Dedifferentiated amniotic fluid mesenchymal stem cell (primary cell): ENCODE results near the gene RTN4.

Experiments
- DNase-seq: peaks from one replicate; pipeline ENCODE4 v3.0.0-alpha.2; 2016; ENCODE audit errors: extremely low spot score

RTN4 gene

DNA sequence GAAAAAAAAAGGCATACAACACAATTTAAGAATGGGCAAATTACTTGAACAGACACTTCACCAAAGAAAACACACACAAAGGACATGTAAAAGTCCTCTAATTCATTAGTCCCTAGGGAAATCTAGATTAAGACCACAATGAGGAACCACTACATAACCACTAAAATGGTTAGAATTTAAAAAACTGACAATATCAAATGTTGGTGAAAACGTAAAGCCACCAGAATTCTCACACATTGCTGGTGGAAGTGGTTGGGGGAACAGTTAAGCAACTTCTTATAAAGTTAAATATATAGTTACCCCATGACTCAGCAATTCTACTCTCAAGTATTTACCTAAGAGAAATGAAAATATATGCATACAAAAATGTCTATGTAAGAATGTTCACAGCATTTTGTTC, 11.8 kb downstream of the RTN4 start:
- DNase-seq, result no peak

DNA sequence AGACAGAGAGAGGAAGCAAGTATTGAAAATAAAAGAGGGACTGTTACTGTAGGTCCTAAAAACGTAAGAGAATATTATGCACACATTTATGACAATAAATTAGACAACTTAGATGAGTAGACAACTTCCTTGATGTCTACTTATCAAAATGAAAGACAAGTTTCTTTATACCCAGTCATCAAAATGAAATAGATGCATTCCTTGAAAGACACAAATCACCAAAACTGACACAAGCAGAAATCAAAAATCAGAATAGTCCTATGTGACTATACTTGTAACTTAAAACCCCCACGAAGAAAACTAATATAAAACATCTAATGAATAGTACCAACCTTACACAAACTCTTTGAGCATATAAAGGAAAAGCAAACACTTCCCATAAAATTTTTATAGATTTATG, 14.5 kb downstream of the RTN4 start:
- no peak for DNase-seq

- no peak for DNase-seq
These were observed 16.3 kb downstream of the RTN4 start for GRCh38 chr2:55033921-55034320.

- no peak for DNase-seq
These were observed 17.0 kb downstream of the RTN4 start for GRCh38 chr2:55033076-55033742.

DNA sequence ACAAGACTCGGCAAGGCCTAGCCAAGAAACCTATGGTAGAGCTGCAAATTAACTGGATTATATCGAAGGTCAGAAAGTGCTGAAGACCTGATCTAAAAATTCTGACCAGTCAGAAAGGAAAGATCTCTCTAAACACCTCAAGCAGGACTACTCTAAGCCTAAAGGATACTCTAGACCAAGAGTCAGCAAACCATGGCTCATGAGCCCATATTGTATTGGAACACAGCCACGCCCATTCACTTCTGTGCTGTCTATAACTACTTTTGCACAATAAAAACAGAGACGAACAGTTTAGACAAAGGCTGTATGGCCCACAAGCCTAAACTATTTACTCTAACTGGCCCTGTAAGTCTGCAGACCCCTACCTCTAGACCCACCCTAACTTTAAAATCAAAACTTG, 18.7 kb downstream of the RTN4 start:
- DNase-seq, result no peak

GRCh38 chr2:55030766-55031165, 19.5 kb downstream of the RTN4 start:
- DNase-seq, result no peak

GRCh38 chr2:55029098-55029497, 21.2 kb downstream of the RTN4 start:
- DNase-seq, result no peak

- DNase-seq, result no peak
These were observed 23.0 kb downstream of the RTN4 start for GRCh38 chr2:55027226-55027625.

GRCh38 chr2:55026202-55026601, 24.0 kb downstream of the RTN4 start:
- no peak for DNase-seq

GRCh38 chr2:55025627-55026026, 24.6 kb downstream of the RTN4 start:
- no peak for DNase-seq

- no peak for DNase-seq
These were observed 25.2 kb downstream of the RTN4 start for GRCh38 chr2:55025082-55025481.

GRCh38 chr2:55022476-55022875, 27.8 kb downstream of the RTN4 start:
- no peak for DNase-seq

DNA sequence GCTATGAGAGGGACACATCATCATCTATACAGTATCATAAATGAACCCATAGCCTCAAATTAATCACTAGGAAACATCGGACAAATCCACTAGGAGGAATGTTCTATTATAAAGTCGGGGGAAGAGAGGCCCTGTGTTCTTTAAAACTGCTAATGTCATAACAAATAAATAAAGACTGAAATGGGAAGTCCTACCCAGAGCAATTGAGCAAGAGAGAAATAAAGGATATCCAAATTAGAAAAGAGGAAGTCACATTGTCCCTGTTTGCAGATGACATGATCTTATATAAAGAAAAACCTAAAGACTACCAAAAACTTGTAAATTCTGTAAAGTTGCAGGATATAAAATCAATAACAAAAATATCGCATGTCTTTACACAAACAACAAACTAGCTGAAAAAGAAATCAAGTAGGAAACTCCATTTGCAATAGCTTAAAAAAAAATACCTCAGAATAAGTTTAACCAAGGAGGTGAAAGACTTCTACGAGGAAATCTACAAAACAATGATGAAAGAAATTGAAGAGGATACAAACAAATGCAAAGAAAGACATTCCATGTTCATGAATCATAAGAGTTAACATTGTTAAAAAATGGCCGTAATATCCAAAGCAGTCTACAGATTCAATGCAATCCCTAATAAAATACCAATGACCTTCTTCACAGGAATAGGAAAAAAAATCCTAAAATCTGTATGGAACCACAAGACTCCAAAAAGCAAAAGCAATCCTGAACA, 30.6 kb downstream of the RTN4 start:
- no peak for DNase-seq

DNA sequence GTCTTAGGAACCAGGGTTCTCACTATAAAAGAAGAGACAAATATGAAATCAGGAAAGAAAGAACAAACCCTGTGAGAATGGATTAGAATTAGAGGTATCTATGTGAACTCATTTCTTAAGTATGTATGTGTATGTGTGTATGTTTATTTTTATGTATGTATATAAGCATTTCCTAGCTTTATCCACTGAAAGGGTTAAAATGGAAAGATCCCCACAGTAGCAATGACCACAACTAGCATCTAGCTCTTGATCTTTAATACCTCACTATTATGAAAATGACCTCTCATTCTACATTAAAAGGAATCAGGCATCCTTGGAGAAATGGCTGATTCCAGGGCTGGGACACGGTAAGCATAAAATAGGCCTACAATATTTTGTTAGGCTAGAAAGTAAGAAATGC, 31.6 kb downstream of the RTN4 start:
- DNase-seq, result no peak

- no peak for DNase-seq
These were observed 32.4 kb downstream of the RTN4 start for GRCh38 chr2:55017880-55018279.

- DNase-seq, result no peak
These were observed 32.8 kb downstream of the RTN4 start for GRCh38 chr2:55017428-55017827.

DNA sequence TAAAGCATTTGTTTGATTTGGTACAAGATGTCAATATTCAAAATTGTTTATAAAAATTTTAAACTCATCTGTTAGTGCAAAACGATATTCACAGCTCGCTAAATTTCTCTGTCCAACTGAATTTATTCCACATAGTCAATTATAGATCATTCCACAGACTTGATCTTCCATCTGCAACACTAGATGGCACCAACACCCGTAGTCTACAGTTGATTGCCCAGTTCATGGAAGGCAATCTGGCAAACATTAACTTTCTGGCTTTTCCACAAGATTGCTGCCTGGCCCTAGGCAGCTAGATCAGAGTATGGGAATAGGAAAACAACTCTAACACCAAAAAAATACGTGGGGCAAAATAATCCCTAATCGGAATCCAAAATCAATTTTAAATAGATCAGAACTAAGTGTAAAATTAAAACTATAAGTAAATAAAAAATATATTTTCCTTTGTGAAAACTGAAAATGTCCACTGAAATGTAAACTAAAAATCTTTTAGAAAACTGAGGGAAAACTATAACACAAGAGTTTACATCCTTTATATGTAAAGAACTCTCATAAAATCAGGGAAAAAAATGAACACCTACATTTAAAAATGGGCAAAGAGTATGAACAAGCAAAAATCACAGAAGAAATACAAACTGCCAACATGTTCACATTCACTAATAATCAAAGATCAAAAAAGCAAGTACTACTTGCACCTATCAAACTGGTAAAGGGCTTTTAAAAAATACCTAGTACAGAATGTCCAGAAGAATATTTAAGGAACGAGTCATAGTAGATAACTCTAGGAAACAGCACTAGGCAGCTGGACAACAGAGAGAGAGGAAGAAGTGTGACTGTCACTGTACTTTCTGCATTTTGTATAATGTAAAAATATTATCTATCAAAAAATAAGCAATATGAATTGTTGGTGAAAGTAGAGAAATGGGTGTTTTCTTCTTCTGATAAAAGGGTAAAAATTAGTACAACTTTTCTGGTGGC, 35.0 kb downstream of the RTN4 start:
- DNase-seq, result peak; percentile 87

GRCh38 chr2:55013936-55014335, 36.3 kb downstream of the RTN4 start:
- no peak for DNase-seq

DNA sequence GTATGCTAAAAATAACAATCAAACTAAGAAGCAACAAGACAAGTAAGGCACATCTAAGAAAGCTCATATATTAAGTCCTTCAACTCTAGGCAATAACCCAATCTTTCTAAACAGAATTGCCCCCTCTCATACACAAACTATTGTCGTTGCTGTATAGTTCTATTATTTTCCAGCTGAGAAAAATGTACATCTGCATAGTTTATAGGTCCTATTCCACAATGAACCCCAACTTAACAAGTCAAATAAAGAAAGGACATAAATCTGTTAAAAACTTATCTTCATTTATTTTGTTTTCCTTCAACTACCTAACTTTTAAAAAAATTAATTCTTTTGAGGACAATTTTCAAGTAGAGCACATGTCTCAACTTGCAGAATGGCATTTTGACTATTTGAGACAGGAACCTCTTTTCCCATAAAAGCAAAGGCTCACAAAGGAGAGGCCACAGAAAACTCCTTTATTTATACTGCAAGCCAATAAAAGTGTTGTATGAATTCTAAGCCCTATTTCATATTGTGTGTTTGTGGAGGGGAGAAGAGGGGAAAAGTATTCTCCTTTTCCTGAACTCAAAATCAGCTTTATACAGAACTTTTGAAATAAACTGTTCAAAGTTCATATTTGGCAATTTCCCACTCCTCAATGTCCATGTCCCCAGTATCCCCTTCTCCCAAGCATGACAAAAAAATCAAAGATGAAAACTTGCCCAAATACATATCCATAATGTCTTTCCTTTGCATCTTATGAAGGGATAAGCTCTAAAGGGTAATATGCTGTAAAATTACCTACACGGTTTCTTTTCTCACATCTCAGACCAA, 37.4 kb downstream of the RTN4 start:
- DNase-seq, result no peak

DNA sequence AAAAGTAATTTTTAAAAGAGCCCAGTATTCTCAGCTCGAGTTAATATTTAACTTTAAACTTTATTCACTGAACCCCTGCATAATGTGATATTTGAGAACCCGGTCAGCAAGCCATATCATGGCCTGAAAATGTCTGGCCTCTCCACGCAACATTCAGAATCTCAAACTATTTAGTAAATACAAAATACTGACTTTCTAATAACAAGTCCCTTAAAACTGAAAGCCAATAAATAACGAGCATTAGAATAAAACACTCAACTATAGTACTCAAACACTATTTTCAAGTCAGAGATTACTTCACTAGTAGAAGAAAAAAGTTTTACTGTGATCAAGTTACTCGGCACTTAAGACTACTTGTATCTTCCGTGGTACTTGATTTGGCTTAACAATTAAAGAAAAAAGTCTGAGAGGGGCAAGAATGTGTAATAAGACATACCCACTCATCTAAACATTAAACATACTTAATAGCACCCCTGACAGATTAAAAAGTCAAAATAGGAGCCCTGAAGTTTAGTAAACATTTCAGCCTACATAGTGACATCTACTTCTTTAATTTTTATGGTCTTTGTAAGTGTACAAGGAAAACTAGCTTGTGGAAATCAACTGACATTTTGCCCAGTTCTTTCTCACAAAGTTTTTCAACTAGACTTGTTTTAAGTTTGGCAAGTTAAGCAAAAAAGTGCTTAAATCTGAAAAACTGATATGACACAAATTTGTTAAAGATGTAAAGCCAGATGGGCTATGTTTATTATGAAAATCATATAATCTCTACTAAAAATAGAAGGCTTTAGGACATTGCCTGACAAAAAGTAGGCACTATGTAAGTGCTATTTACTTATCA, 38.2 kb downstream of the RTN4 start:
- DNase-seq, result no peak

GRCh38 chr2:55010915-55011314, 39.3 kb downstream of the RTN4 start:
- DNase-seq, result no peak
